HG03378 (cell line): ENCODE results near the gene FTCDNL1.

ENCODE experiments used
- ATAC-seq: cut with Tn5 transposase; IDR thresholded peaks from one replicate; pipeline ENCODE4 v1.9.1; 2021; ENCODE audit warnings: mild to moderate bottlenecking, moderate library complexity; ENCODE audit not compliant: unreplicated experiment

FTCDNL1 gene

GRCh38 chr2:199842631-199843395 lies 8.2 kb downstream of the FTCDNL1 start:
- ATAC-seq = no peak

- ATAC-seq = no peak
These were observed 9.6 kb downstream of the FTCDNL1 start for GRCh38 chr2:199841409-199841808.

DNA sequence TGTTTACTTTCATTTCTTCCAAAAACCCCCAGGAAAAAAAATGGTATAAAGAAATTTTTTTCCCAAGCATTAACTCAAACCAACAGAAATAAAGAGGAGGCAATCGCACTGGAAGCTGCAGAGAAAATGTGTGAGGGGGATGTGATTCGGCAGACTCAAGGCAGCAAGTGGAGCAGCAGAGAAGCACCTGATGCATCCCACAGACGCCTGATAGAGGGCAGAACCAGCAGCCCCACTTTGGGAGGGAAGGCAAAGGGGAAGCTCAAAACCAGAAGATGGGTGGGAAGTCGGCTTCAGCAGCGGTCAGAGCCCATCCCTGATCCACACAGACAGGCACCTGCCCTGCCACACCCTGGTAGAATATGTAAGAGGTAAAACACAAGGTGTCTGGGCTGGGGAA lies 12.6 kb downstream of the FTCDNL1 start:
- no peak for ATAC-seq

DNA sequence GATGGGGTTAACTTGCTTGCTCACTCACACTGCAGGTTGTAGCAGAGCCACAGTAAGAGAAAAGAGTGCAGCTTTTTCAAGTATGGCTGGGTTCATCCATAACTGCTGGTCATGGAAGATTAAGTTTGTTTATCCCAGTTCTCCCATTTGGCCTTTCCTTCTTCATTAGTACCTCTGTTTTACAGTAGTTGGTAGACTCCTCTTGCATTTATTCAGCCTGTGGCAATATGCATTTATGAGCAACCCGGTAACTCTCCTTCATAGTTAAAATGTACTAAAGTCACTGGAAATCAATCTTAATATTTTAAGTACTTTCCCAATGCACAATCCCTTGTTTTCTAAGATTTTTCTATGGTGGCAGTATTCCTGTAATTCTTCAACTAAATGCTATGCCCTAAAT lies 14.0 kb downstream of the FTCDNL1 start:
- ATAC-seq = no peak

GRCh38 chr2:199833525-199833924 lies 17.5 kb downstream of the FTCDNL1 start:
- ATAC-seq = no peak

DNA sequence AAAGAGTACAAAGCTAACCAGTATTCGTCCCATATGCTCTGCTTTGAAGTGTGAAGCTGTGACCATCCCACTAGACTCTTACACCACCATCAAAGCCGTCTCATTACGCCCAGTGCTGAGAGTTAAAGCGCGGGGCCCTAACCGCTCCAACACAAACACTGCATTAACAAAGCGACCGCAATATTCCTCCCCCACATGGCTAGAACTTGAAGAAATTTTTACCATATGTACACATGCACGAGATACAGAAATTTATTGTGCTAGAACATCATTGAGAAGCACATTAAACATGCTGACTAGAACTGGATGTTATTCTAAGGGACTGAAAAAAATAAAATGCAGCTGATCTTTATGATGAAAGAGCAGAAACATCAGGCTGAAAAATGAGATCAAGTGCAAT lies 20.5 kb downstream of the FTCDNL1 start:
- no peak for ATAC-seq

- ATAC-seq = no peak
These were observed 21.4 kb downstream of the FTCDNL1 start for GRCh38 chr2:199829628-199830027.

DNA sequence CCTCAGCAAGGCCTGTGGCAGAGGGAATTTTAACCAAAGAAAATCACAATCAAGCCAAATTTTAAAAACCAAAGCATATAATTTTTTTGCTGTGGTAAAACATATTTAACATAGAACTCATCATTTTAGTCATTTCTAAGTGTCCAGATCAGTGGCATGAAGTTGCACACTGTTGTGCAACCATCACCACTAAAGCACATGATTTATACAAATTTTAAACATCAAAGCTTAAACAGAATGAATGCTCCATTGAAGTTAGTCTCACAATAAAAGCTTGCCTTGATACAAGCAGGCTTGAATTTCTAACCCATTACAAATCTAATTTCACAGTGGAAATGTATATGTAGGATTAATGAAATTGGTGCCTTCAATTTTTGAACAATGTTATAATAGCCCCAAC lies 31.2 kb downstream of the FTCDNL1 start:
- ATAC-seq = no peak

- ATAC-seq = no peak
These were observed 32.2 kb downstream of the FTCDNL1 start for GRCh38 chr2:199818754-199819153.

DNA sequence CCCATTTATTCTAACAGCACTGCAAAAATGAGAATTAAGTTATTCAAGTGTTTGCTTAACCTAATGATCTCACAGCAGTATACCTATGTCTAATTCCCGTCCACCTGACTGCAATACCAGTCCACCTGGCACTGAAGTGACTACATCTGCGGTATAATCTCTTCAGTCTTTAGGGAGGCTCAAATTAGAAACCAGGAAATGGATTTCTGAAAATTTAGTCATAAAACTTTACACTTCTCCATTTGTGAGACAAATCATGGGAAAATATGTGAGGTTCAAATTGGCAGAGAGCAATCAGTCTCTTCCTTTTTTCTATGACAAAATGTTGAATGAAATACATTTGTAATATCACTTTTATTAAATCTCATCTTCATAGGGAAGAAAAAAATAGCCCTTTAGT lies 33.0 kb downstream of the FTCDNL1 start:
- no peak for ATAC-seq

GRCh38 chr2:199814817-199815211 lies 36.2 kb downstream of the FTCDNL1 start:
- ATAC-seq = no peak

GRCh38 chr2:199814101-199814816 lies 36.7 kb downstream of the FTCDNL1 start:
- no peak for ATAC-seq

DNA sequence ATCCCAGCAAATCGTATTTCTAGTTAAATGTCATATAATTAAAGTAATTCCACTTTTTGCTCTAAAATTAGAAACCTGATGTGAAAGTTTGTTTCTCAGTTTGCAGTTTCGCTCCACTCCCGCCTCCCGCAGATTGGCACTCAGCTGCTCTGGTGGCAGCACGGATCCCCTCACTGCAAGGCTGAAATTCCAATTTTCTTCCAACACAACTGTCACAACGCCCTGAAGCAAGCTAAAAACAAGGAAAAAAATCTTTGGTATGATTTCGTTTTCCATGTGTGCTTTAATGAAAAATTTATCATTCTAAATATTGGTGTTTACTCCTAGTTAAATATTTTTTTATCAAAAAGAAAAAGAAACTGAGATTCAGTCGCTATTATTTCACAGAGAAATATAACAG lies 38.5 kb downstream of the FTCDNL1 start:
- ATAC-seq = no peak

- no peak for ATAC-seq
These were observed 39.6 kb downstream of the FTCDNL1 start for GRCh38 chr2:199811346-199811745.

DNA sequence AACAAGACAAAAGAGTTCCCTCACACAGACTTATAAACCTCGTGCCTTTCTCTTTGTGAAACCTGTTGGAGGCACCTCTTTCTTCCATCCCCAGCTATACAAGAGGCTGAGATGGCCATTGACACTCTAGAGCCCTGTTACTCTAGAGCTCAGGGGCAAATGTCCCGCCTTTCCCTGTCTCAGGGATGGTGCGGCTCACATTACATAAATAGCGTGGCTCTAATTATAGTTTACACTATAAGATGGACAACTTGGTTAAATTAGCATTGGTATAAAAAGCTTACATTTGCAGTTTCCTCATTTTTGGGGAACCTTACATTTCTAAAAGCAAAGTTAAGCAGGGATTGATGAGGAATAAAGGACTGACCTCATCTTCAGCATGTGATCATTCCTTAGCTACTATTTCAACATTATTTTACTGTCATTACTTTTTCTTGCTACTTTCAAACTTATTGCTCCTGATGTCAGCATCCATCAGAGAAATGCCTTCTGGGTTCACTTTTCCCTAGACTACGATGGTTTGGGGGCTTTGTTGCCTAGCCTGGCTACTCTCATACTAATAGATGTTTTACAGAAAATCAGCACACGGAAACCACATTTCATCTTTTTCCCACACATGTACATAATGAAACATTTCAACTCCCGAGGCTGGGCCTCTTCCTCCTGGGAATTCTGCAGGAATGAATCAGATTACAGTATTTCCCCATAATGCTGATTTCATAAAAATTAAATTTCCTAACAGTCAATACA lies 40.4 kb downstream of the FTCDNL1 start:
- no peak for ATAC-seq

- no peak for ATAC-seq
These were observed 43.0 kb downstream of the FTCDNL1 start for GRCh38 chr2:199807966-199808365.

DNA sequence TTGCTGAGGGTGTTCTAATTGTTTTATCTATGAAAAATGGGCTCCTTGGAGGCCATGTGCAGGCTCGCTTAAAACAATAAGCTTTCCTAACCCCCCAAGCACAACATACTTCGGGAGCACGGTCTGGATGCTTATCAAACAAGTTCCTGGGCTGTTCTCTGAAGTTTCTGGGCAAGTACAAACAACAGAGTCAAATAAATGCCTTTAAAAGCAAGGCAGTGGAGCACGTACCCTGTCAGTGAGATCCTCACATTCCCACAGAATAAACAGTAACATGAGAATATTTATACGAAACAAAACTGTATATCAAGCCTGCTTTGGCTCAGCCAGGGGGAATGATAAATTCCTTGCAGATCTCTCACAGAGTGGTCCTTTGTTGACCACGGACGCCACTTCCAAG lies 44.8 kb downstream of the FTCDNL1 start:
- no peak for ATAC-seq

DNA sequence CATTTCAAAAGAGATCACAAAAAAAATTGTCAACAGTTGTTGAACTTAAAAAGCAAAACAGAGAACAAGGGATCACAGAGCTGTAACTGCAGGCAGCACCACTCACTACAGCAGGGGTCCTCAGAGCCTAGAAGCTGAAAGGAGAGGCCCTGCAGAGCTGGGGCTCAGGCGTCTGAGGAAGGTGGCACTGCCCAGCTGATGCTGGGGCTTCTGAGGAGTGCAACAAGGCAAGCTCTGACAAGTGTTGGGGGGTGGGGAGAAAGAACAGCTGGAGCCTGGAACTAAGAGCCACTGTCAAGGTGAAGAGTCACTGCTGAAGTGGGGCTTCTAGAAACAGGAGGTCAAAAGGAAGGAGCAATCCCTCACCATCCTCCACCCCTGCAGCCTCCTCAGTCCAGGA lies 46.2 kb downstream of the FTCDNL1 start:
- ATAC-seq = no peak

DNA sequence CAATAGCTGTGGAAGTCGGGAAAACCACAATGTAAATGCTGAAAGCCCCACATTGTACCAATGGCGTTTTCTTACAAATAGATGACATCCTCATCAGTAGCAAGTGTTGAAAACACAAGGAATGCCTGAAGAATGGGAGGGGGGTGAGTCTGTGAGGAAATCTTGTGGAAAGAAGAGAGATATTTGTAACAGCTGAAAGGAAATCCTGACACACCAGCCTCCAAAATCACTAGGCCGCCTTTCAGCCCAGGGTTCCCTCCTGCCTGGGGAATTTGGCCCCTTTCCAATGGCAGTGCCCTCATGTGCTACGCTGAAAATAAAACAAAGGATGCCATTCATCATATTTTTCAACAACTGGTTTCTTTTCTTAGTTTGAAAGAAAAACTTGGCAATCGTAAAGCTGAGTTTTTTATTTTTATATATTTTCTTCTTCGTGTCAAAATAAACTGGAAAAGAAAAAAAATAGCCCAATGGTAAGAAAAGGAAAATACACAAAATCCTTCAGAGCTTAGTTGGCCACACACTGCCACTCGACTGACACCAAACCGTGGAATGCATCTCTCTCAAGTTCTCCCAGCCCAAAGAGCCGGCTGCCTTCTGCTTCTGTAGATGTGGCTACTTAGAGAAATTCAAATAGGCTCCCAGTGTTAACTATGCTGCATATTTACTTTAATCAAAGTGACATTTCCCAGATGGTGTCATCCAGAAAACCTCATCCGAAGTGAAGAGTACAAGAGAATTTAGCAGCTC lies 52.0 kb downstream of the FTCDNL1 start:
- no peak for ATAC-seq

GRCh38 chr2:199797431-199798403 lies 53.3 kb downstream of the FTCDNL1 start:
- ATAC-seq = peak; percentile 83
